Activated gamma-delta T cell (primary cell): ENCODE measurements around the gene POLE.
A peak's percentile ranks its signal among the peaks of the same experiment; 100 is the strongest.

Experiments used
- DNase-seq: peaks from one replicate; lab custom pipeline; 2025; lab: John Stamatoyannopoulos, UW
- total RNA-seq, 2 donors: gene quantifications; one replicate each; lab custom pipeline; 2026; lab: John Stamatoyannopoulos, UW

The POLE gene, protein sequence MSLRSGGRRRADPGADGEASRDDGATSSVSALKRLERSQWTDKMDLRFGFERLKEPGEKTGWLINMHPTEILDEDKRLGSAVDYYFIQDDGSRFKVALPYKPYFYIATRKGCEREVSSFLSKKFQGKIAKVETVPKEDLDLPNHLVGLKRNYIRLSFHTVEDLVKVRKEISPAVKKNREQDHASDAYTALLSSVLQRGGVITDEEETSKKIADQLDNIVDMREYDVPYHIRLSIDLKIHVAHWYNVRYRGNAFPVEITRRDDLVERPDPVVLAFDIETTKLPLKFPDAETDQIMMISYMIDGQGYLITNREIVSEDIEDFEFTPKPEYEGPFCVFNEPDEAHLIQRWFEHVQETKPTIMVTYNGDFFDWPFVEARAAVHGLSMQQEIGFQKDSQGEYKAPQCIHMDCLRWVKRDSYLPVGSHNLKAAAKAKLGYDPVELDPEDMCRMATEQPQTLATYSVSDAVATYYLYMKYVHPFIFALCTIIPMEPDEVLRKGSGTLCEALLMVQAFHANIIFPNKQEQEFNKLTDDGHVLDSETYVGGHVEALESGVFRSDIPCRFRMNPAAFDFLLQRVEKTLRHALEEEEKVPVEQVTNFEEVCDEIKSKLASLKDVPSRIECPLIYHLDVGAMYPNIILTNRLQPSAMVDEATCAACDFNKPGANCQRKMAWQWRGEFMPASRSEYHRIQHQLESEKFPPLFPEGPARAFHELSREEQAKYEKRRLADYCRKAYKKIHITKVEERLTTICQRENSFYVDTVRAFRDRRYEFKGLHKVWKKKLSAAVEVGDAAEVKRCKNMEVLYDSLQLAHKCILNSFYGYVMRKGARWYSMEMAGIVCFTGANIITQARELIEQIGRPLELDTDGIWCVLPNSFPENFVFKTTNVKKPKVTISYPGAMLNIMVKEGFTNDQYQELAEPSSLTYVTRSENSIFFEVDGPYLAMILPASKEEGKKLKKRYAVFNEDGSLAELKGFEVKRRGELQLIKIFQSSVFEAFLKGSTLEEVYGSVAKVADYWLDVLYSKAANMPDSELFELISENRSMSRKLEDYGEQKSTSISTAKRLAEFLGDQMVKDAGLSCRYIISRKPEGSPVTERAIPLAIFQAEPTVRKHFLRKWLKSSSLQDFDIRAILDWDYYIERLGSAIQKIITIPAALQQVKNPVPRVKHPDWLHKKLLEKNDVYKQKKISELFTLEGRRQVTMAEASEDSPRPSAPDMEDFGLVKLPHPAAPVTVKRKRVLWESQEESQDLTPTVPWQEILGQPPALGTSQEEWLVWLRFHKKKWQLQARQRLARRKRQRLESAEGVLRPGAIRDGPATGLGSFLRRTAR (N-terminal part only)
- 82.0 to 98.9 reads per million in 2 donors for total RNA-seq

GRCh38 chr12:132687211-132688164, at the start of gene POLE, which contains the start of gene PXMP2:
TSS of gene POLE (minus strand) at chr12:132687342. CDS start at chr12:132687315, 27 bp downstream.
TSS of gene PXMP2 (plus strand) at chr12:132687587. CDS start at chr12:132687671, 84 bp downstream.
- peak; percentile 94 for DNase-seq

DNA sequence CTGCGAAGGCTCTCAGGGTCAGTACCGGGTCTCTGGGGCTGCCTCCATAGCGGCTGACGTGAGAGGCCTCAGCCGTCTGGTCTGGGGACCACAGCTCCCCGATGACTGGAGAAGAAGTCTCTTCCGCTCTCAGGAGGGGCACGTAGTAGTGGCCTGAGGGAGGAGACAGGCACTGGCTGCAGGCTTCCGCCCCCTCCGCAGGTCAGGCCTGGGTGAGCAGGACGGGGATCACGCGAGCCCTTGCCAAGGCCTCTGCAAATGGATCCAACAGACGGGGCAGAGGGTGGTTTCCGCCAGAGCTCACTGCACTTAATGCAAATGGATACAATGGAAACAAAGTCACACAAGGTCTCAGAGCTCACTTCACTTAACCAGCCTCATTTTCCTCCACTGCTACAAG, 49.8 kb upstream of the POLE start:
- DNase-seq: no peak

- DNase-seq: no peak
These were observed 49.2 kb upstream of the POLE start for GRCh38 chr12:132736378-132736777.

DNA sequence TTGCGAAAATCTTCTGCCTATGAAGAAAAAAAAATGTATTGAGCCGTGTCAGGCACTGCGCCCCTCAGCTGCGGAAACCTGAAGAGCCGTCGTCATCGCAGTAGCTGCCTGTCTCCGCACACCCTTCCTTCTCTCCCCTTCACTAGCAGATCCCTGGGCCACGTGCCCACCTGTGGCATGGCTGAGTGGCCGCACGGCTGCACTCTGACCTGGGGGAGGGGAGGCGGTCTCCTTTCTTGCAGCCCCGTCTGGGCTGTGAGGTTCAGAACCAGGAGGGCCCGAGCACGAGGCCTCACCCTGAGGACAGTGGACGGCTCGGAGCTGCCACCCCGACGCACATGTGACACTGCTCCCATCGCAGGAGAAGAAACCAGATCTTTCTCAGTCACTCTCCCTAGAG, 48.4 kb upstream of the POLE start:
- DNase-seq: no peak

DNA sequence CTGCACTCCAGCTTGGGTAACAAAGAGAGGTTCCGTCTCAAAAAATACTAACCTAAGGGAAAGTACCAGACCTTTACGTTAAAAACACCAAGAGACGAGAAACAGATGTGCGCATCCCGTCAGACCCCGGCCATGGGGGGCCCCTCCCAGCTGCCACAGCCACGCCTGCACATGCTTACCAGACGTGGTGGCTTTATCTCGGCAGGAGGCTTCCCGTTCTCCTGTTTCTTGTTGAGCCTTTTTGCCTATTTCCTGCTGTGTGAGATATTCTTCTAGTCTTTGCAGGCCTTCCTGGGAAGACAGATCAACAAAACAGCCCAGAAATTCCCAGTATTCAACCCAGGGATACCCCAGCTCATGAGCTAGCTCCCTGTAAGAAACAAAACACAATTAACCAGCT, 47.1 kb upstream of the POLE start:
- no peak for DNase-seq

DNA sequence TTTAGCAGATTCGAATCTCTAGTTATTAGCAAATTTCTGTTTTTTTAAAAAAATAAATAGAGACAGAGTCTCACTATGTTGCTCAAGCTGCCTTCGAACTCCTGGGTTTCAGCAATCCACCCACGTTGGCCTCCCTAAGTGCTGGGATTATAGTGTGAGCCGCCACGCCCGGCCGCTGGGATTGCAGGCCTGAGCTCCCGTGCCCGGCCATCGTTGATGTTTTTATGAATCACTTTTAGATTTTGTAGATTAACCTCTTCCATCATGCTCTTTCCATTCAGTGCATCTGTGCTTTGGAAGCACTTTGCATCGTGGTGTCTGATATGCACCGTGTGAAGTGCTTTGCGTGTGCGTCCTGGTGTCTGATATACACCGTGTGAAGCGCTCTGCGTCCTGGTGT, 44.4 kb upstream of the POLE start:
- DNase-seq: no peak

DNA sequence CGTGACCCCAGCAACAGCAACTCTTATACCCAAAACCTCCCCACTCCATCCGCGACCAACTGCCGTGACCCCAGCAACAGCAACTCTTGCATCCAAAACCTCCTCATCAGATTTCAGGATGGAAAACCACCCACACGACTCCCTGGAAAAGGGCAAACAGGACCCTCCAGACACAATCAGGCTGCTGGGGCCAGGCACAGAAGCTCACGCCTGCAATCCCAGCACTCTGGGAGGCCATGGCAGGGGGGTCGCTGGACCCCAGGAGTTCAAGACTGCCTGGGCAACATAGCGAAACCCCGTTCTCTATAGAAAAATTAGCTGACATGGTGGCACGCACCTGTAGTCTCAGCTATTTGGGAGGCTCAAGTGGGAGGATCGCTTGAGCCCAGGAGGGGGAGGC, 43.2 kb upstream of the POLE start:
- no peak for DNase-seq

DNA sequence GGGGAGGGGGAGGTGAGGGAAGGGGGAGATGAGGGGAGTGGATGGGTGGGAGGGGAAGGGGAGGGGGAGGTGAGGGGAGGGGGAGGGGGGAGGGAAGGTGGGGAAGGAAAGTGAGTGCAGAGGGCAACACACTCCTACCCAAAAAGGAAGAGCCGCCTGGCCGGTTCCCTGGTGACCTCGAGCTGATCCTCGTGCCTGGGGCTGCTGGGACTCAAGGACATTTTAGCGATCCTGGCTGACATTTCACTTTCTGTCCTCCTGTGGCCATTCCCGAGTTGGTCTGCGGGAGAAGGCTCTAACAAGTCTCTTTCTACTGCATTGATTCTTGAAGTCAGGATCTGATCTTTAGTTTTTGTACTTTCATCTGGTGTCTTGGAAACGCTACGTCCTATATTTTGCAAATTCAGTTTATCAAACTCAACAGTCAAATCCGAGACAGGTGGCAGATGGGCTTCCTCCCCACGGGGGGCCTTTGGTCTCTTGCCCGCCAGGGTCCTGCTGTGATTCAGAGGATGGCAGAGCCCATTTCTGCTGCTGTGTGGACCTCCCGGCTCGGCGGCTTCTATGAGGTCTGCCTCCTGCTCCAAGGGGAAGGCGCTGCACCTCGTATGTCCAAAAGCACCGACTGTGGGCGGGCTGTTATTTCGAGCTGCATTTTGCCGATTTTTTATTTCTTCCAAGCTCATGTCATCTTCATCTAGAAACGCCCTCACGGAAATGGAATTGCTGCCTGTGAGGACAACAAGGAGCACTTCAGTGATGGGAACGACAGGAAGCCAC, 42.6 kb upstream of the POLE start:
- DNase-seq: no peak

DNA sequence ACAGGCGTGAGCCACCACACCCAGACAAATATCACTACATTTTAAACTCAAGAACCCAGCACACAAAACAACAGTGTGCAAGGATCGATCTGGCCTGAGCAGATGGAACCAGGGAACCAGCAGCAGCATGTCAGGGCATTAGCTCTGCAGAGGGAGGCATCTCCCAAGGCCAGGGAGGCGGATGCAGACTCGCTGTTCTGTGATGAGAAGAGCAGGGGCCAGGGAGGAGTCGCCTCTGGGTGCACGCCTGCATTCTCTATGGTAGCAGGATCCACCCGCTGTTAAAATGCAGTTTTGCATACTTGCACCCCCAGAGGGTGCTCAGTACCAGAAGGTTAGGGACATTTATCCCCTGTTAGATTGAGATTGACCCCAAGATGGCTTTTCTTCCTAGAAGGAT, 41.4 kb upstream of the POLE start:
- no peak for DNase-seq

DNA sequence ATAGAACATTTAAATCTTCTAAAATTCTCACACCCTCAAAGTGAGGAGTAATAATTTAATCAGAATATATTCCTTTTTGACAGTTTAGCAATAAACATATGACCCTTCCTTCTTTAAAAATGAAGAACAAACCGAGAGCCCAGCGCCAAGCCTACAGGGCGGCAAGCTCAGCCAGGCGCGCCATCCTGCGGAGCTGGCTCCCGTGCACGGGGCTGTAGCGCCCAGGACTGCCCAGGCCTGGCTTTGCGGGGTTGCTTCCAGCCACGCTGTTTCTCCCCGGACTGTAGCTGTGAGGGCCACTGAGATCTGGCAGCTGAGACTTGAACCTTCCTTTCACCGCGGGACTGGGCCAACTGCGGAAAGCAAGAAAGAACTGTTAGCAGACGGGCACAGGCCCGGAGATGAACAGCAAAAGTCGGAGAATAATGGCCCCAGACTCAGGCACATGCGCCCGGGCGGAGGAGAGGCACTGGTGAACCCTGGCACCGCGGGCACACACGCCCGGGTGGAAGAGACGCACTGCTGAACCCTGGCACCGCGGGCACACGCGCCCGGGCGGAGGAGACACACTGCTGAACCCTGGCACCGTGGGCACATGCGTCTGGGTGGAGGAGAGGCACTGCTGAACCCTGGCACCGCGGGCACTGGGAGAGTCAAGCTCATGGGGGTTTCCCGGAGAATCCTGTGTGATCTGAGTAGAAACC, 40.1 kb upstream of the POLE start:
- DNase-seq: no peak

- no peak for DNase-seq
These were observed 39.2 kb upstream of the POLE start for GRCh38 chr12:132726386-132726785.

- no peak for DNase-seq
These were observed 37.5 kb upstream of the POLE start for GRCh38 chr12:132724506-132725241.

- DNase-seq: no peak
These were observed 36.6 kb upstream of the POLE start for GRCh38 chr12:132723764-132724140.

GRCh38 chr12:132723015-132723763, 36.0 kb upstream of the POLE start:
- no peak for DNase-seq

DNA sequence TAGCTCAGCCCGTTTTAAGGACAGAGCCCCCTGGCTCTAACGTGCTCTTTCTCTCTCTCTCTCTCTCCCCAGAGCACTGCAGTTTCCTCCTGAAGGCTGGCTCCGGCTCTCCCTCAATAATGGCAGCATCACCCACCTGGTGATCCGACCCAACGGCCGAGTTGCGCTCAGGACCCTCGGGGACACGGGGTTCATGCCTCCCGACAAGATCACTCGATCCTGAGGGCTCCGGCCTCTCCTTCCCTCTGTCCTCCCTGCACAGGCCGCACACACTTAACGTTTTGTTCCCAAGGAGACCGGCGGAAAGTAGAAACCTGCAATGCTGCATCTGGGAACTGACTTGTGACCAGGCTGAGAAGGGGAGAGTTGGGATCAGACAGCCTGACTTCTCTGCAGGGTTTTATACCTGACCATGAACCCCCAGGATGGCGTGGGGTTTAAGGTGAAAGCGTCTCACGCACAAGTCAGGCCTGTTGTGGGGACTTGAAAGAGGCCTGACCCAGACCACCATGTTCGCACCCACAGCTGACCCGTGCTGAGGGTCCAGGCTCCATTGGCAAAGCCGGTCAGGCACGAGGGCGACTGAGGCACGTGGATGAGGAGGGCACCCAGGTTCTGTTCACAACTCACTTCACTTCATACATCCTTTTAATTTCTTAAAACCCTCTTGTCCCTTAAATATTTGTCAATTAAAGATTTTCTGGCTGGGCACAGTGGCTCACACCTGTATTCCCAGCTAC, 33.6 kb upstream of the POLE start:
- no peak for DNase-seq

- DNase-seq: no peak
These were observed 32.8 kb upstream of the POLE start for GRCh38 chr12:132719954-132720324.
